ENCODE results near the gene ARFIP1.

GRCh38 chr4:152778656-152779512 lies 870 bp upstream of the ARFIP1 start:
- TF ChIP-seq, protein P1, sequence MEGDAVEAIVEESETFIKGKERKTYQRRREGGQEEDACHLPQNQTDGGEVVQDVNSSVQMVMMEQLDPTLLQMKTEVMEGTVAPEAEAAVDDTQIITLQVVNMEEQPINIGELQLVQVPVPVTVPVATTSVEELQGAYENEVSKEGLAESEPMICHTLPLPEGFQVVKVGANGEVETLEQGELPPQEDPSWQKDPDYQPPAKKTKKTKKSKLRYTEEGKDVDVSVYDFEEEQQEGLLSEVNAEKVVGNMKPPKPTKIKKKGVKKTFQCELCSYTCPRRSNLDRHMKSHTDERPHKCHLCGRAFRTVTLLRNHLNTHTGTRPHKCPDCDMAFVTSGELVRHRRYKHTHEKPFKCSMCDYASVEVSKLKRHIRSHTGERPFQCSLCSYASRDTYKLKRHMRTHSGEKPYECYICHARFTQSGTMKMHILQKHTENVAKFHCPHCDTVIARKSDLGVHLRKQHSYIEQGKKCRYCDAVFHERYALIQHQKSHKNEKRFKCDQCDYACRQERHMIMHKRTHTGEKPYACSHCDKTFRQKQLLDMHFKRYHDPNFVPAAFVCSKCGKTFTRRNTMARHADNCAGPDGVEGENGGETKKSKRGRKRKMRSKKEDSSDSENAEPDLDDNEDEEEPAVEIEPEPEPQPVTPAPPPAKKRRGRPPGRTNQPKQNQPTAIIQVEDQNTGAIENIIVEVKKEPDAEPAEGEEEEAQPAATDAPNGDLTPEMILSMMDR (IDR thresholded peaks at IDR 0.05; ENCODE audit: insufficient read depth, low read length, poor library complexity, severe bottlenecking): no peak
- TF ChIP-seq EZH2phosphoT487 (conservative IDR thresholded peaks at IDR 0.05; ENCODE audit: low read length): no peak

Measured in SU-DHL-6 (cell line).